ENCODE data around the gene IQCN. TPM values are rescaled to one million over a fixed set of nuclear protein-coding genes. Genes with fewer than 3 reads are reported as not detected.

IQCN gene
- total RNA-seq, 1 experiment from 2014 or later: 0.61 TPM

DNA sequence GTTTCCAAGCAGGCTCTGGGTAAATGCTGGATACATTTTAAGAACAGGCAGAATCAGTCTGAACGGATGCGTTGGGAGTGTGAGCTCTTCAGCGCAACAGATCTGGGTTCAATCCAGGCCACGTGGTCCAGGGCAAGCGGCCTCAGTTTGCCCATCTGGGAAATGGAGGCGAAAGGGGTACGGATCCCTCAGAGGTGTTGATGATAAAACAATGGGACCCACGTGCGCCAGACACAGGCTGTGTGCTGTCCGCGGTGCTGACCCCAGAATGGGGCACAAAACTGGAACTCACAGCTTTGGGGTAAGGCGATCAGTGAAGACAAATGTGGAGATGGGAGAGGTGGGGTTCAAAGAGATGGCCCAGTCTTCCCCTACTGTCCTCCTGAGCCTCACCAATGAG lies 34.9 kb downstream of the IQCN start (continued):
- TF ChIP-seq, protein P1, sequence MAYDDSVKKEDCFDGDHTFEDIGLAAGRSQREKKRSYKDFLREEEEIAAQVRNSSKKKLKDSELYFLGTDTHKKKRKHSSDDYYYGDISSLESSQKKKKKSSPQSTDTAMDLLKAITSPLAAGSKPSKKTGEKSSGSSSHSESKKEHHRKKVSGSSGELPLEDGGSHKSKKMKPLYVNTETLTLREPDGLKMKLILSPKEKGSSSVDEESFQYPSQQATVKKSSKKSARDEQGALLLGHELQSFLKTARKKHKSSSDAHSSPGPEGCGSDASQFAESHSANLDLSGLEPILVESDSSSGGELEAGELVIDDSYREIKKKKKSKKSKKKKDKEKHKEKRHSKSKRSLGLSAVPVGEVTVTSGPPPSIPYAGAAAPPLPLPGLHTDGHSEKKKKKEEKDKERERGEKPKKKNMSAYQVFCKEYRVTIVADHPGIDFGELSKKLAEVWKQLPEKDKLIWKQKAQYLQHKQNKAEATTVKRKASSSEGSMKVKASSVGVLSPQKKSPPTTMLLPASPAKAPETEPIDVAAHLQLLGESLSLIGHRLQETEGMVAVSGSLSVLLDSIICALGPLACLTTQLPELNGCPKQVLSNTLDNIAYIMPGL (CRISPR knock-in tag; IDR thresholded peaks at IDR 0.05): no peak
- TF ChIP-seq, protein P2, sequence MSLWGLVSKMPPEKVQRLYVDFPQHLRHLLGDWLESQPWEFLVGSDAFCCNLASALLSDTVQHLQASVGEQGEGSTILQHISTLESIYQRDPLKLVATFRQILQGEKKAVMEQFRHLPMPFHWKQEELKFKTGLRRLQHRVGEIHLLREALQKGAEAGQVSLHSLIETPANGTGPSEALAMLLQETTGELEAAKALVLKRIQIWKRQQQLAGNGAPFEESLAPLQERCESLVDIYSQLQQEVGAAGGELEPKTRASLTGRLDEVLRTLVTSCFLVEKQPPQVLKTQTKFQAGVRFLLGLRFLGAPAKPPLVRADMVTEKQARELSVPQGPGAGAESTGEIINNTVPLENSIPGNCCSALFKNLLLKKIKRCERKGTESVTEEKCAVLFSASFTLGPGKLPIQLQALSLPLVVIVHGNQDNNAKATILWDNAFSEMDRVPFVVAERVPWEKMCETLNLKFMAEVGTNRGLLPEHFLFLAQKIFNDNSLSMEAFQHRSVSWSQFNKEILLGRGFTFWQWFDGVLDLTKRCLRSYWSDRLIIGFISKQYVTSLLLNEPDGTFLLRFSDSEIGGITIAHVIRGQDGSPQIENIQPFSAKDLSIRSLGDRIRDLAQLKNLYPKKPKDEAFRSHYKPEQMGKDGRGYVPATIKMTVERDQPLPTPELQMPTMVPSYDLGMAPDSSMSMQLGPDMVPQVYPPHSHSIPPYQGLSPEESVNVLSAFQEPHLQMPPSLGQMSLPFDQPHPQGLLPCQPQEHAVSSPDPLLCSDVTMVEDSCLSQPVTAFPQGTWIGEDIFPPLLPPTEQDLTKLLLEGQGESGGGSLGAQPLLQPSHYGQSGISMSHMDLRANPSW (CRISPR knock-in tag; conservative IDR thresholded peaks at IDR 0.05; ENCODE audit: low read depth): no peak
- TF ChIP-seq E2F4 (CRISPR knock-in tag; IDR thresholded peaks at IDR 0.05; ENCODE audit: borderline replicate concordance, low read depth): no peak
- no peak for TF ChIP-seq JAZF1 (CRISPR knock-in tag; IDR thresholded peaks at IDR 0.05)
- TF ChIP-seq JUN (CRISPR knock-in tag; IDR thresholded peaks at IDR 0.05): peak; percentile 71; the same call in 1 of the 2 replicates
- TF ChIP-seq, protein P3, sequence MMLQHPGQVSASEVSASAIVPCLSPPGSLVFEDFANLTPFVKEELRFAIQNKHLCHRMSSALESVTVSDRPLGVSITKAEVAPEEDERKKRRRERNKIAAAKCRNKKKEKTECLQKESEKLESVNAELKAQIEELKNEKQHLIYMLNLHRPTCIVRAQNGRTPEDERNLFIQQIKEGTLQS (CRISPR knock-in tag; conservative IDR thresholded peaks at IDR 0.05): no peak
- TF ChIP-seq, protein P4, sequence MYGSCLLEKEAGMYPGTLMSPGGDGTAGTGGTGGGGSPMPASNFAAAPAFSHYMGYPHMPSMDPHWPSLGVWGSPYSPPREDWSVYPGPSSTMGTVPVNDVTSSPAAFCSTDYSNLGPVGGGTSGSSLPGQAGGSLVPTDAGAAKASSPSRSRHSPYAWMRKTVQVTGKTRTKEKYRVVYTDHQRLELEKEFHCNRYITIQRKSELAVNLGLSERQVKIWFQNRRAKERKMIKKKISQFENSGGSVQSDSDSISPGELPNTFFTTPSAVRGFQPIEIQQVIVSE (CRISPR knock-in tag; IDR thresholded peaks at IDR 0.05; ENCODE audit: borderline replicate concordance): no peak
- TF ChIP-seq IRF2 (CRISPR knock-in tag; IDR thresholded peaks at IDR 0.05; ENCODE audit: borderline replicate concordance, low read depth): no peak
- TF ChIP-seq, protein P5, sequence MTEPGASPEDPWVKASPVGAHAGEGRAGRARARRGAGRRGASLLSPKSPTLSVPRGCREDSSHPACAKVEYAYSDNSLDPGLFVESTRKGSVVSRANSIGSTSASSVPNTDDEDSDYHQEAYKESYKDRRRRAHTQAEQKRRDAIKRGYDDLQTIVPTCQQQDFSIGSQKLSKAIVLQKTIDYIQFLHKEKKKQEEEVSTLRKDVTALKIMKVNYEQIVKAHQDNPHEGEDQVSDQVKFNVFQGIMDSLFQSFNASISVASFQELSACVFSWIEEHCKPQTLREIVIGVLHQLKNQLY (CRISPR knock-in tag; IDR thresholded peaks at IDR 0.05): no peak
- TF ChIP-seq NR3C1 (CRISPR knock-in tag; conservative IDR thresholded peaks at IDR 0.05; ENCODE audit: low read depth): no peak
- TF ChIP-seq FOXJ3 (CRISPR knock-in tag; IDR thresholded peaks at IDR 0.05; ENCODE audit: borderline replicate concordance): no peak

DNA sequence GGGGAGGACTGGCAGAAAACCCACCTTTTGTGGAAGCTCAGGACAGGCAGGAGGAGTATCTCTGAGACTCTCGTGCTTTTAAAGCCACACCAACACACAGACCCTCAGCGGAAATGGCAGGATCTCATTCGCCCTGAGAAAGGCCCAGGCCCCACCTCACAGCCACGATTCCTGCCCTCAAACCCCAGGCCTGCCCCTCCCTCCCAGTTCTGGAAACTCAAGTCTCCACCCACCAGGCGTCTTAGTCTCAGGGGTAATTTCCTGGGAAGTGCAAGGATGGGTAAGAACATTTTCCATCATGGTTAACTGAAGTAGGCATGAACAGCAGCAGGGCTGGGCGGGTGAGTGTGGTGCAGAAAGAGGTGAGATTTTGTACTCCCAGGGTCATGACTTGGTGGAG lies 40.1 kb downstream of the IQCN start:
- DNase-seq (ENCODE audit: low spot score) (no peak), ATAC-seq (no peak)
- no peak overlapping the region for H3K4me3 Mint-ChIP-seq
- CTCF ChIA-PET: interaction anchor here (0.6 to 4.6 kb wide), 11 partner anchors 10 to 557 kb away, joined by 3 to 100 read pairs (median 42); partner anchors contain the start of genes JUND and RAB3A
- no peaks in the 10 kb centered on the region for H3K9me3 Mint-ChIP-seq
- POLR2A ChIA-PET: interaction anchor here (2.3 kb wide), 1 partner anchor 16 kb away, joined by 5 read pairs; no protein-coding TSS in a partner anchor
- peaks cover 31% of the 10 kb centered on the region for H3K4me1 Mint-ChIP-seq
- H3K27ac Mint-ChIP-seq: no peak overlapping the region
- H3K36me3 Mint-ChIP-seq: no peaks in the 10 kb centered on the region
- H3K27me3 Mint-ChIP-seq (ENCODE audit: low read depth): peaks cover 12% of the 10 kb centered on the region
- no peak for TF ChIP-seq IRF2 (CRISPR knock-in tag; IDR thresholded peaks at IDR 0.05; ENCODE audit: borderline replicate concordance, low read depth)
- TF ChIP-seq IRF1 (CRISPR knock-in tag; IDR thresholded peaks at IDR 0.05): no peak
- TF ChIP-seq GTF2I (CRISPR knock-in tag; conservative IDR thresholded peaks at IDR 0.05): no peak
- no peak for TF ChIP-seq ZNF532 (CRISPR knock-in tag; IDR thresholded peaks at IDR 0.05; ENCODE audit: borderline replicate concordance)
- no peak for TF ChIP-seq AFF4 (CRISPR knock-in tag; IDR thresholded peaks at IDR 0.05; ENCODE audit: borderline replicate concordance)
- TF ChIP-seq NFATC4 (CRISPR knock-in tag; IDR thresholded peaks at IDR 0.05): no peak
- TF ChIP-seq CREB1 (CRISPR knock-in tag; IDR thresholded peaks at IDR 0.05): no peak

Data from WTC11 (cell line).